Fibroblast of villous mesenchyme (primary cell): Measurements from ENCODE around the gene RPS2. TPM values are rescaled to one million over a fixed set of nuclear protein-coding genes. Genes with fewer than 3 reads are reported as not detected.

Experiments used
- DNase-seq: peaks from one replicate; pipeline ENCODE4 v3.0.0-alpha.2; 2010; ENCODE audit warnings: low read depth
- H3K4me3 ChIP-seq: 2 replicates; pipeline ENCODE4 v1.5.1; 2011; ENCODE audit warnings: low read depth, mild to moderate bottlenecking, low read length
- small RNA-seq: library from RNA; depleted of rRNA; stranded (forward); fragments of <200 nt; gene quantifications from one replicate; pipeline ENCODE3, GENCODE V24; 2012
- total RNA-seq: library from RNA; depleted of rRNA; stranded (reverse); fragments of >200 nt; gene quantifications from 2 replicates; pipeline ENCODE4 v1.2.3, GENCODE V29; 2012
- TF ChIP-seq, protein P1 (sequence below): IDR thresholded peaks from 2 replicates; pipeline ENCODE4 v1.5.1; 2012; ENCODE audit warnings: low read depth, mild to moderate bottlenecking, low read length; ENCODE audit not compliant: insufficient read depth

RPS2 gene
- total RNA-seq, 1 donor = 1,294 TPM

DNA sequence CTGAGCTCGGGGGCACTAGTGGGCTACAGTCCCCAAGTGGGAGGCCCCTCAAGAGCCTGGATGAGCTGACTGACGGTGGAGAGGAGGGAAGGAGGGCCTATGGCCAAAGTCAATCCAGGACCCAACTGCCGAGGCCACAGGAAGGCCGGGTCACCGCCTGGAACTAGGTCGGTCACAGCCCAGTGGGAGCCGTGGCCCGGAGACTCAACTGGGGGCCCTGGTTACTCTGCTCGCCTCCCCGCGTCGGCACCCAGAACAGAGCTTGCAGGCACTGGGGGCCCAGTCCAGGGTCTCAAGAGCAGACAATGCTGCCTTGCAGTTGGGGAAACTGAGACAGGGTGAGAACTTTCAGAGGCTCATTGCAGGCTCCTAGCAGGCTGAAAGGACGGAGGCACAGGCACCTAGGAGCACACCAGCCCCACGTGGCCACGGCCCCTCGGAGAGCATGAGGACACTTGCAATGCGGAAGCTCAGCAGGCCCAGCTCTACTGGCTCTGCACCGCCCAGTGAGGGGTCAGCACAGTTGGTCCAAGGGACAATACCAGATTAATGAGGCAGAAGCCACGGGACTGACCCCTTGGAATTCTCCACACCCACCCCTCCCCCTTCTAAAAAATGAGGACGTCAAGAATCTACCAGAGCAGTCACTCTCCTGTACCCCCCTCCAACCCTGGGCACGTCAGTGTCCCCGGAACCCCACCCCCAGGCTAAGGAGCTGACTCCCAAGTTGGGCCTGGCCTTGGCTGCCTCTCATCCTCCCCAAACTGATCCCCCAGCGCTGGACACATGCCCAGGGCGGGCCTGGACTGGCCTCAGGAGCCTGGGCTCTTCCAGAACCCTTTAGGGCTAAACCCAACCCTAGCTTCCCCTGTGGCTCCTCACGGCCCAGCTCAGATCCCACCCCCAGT lies 48.6 kb downstream of the RPS2 start:
- no peak for DNase-seq
- TF ChIP-seq, protein P1, sequence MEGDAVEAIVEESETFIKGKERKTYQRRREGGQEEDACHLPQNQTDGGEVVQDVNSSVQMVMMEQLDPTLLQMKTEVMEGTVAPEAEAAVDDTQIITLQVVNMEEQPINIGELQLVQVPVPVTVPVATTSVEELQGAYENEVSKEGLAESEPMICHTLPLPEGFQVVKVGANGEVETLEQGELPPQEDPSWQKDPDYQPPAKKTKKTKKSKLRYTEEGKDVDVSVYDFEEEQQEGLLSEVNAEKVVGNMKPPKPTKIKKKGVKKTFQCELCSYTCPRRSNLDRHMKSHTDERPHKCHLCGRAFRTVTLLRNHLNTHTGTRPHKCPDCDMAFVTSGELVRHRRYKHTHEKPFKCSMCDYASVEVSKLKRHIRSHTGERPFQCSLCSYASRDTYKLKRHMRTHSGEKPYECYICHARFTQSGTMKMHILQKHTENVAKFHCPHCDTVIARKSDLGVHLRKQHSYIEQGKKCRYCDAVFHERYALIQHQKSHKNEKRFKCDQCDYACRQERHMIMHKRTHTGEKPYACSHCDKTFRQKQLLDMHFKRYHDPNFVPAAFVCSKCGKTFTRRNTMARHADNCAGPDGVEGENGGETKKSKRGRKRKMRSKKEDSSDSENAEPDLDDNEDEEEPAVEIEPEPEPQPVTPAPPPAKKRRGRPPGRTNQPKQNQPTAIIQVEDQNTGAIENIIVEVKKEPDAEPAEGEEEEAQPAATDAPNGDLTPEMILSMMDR = no peak

DNA sequence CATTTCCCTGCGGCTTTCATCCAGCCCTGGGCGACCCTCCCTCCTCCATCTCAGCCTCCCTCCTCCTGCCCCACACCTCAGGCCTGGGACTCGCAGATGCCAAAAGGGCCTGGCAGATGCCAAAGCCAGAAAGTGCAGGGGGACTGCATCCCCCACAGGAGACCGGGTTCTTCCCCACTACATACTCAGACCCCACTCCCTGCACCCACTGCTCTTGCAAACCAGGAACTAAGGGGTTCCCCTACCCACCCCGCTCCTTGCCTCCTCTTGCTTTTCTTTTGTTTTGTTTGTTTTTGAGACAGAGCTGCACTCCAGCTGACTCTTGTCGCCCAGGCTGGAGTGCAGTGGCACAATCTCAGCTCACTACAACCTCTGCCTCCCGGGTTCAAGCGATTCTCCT lies 49.6 kb downstream of the RPS2 start:
- DNase-seq = no peak
- TF ChIP-seq, protein P1 = no peak
- no peak overlapping the region for H3K4me3 ChIP-seq

More for the DNA sequence above, 48.6 kb downstream of the RPS2 start:
- H3K4me3 ChIP-seq = no peak overlapping the region

DNA sequence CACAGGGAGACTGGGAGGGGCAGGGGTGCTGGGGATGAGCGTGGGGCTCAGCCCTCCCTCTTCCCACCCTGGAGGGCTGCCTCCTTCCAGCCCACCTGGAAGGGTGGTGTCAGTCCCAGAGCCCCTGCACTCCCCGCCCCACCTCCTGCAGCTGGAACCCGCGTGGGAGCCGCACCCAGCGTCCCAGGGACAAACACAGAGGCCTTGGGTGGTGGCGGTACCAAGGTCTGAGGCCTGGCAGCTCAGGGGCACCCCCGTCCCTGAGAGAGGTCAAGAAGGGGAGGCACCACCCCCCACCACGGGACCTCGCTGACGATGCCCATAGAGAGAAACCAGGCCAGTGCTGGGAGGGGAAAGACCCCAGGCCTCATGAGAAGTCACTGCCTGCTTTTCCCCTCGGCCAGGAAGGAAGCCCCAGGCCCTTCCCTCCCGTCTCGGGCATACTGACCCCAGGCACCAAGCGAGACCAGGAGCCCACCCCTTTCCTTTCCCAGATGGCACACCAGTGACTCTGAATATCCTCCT lies 50.5 kb downstream of the RPS2 start:
- H3K4me3 ChIP-seq = no peak overlapping the region
- TF ChIP-seq, protein P1 = no peak
- DNase-seq = no peak

DNA sequence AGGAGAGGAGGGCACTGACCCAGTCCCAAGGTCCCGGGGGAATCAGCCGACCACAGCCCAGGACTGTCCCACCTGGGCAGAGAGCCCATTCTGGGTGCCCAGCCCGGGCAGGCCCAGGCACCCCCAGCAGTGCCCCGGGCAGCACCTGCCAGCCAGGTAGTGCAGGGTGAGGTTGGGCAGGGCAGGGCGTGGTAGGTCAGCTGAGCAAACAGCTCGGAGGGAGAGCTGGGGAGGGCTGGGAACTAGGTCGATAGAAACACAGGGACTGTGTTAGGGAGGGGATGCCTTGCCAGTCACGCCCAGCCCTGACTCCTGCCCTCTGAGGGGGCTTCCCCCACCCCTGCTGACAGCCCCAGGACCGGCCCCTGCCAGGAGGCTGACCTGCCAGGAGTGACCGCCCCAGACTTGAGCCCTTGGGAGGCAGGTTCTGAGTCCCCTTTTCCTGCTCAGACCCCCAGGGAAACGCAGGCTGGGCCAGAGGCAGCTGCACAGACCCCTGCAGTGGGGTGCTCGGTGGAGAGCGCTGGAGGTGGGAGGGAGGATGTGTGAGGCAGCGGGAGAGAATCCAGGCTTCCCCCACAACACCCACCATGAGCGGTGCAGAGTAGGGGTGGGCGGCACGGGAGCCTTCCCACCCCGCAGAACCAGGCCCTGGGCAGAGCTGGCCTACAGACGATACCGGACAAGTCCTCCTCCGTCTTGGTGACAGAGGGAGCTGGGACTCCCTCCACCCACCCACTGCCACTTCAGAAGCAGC lies 51.1 kb downstream of the RPS2 start:
- no peak overlapping the region for H3K4me3 ChIP-seq
- TF ChIP-seq, protein P1 = no peak
- DNase-seq = no peak

DNA sequence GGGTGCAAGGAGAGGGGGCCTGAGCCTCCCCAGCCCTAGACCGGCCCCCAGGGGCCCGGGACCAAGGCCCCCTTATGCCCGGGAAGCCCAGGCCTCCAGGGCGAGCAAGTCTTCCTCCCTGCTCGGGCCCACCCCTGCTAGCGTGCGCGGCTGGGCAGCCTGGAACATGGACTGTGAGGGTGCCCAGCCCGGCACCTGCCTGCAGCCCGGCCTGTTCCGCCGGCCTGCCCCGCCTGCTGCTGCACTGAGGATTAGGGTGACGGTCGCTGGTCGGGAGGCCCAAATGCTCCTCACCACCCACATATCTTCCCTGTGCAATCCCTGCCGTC lies 52.4 kb downstream of the RPS2 start:
- no peak for DNase-seq
- H3K4me3 ChIP-seq = no peak overlapping the region
- TF ChIP-seq, protein P1 = no peak

Small RNA genes lying within 50 kb of the gene (small RNA-seq; reads per million reads assigned to genes)
- gene AC005363.2 (not detected), gene RN7SL219P (not detected), gene SNORA10 (not detected), gene SNORA64 (not detected)

Other genes with a start within 250 kb of the RPS2 start
- 41.2 and 63.9 TPM in 2 replicates for gene NME3, start 193.3 kb downstream of the RPS2 start, total RNA-seq
- 13.9 and 15.5 TPM in 2 replicates for gene EME2, start 192.0 kb downstream of the RPS2 start, total RNA-seq
- 52.7 and 67.0 TPM in 2 replicates for gene MRPS34, start 191.7 kb downstream of the RPS2 start, total RNA-seq
- gene SPSB3, start 182.3 kb downstream of the RPS2 start, total RNA-seq = 20.3 and 25.5 TPM in 2 replicates
- 54.8 and 78.0 TPM in 2 replicates for gene NUBP2, start 181.9 kb downstream of the RPS2 start, total RNA-seq
- gene IGFALS, start 171.1 kb downstream of the RPS2 start, total RNA-seq = under 0.01 TPM in 1 of 2 replicates, not detected in the other
- gene HAGH, start 138.0 kb downstream of the RPS2 start, total RNA-seq = 22.5 and 24.6 TPM in 2 replicates
- gene FAHD1, start 137.6 kb downstream of the RPS2 start, total RNA-seq = 51.8 and 63.8 TPM in 2 replicates
- under 0.01 TPM in 1 of 2 replicates, not detected in the other for gene MEIOB, start 92.7 kb downstream of the RPS2 start, total RNA-seq
- gene HS3ST6, start 46.4 kb downstream of the RPS2 start, total RNA-seq = not detected in 2 replicates
- 14.2 and 16.4 TPM in 2 replicates for gene MSRB1, start 21.6 kb downstream of the RPS2 start, total RNA-seq
- not detected in 2 replicates for gene RPL3L, start 10.1 kb downstream of the RPS2 start, total RNA-seq
- gene NDUFB10, start 5.3 kb downstream of the RPS2 start, total RNA-seq = 87.2 and 156 TPM in 2 replicates
- gene RNF151, start 2.0 kb upstream of the RPS2 start, total RNA-seq = not detected in 2 replicates
- 28.5 and 39.0 TPM in 2 replicates for gene TBL3, start 7.2 kb upstream of the RPS2 start, total RNA-seq
- gene NOXO1, start 16.6 kb upstream of the RPS2 start, total RNA-seq = 0.43 TPM in 1 of 2 replicates, not detected in the other
- gene GFER, start 19.4 kb upstream of the RPS2 start, total RNA-seq = 9.5 and 13.9 TPM in 2 replicates
- 1.6 and 2.6 TPM in 2 replicates for gene SYNGR3, start 25.1 kb upstream of the RPS2 start, total RNA-seq
- 23.5 and 27.6 TPM in 2 replicates for gene ZNF598, start 45.0 kb upstream of the RPS2 start, total RNA-seq
- gene NPW, start 55.0 kb upstream of the RPS2 start, total RNA-seq = 0.32 and 1.3 TPM in 2 replicates
- gene NHERF2, start 62.1 kb upstream of the RPS2 start, total RNA-seq = 52.7 and 59.3 TPM in 2 replicates
- gene NTHL1, start 83.0 kb upstream of the RPS2 start, total RNA-seq = 25.5 and 31.9 TPM in 2 replicates
- 62.6 and 69.9 TPM in 2 replicates for gene TSC2, start 83.2 kb upstream of the RPS2 start, total RNA-seq
- gene PKD1, start 171.1 kb upstream of the RPS2 start, total RNA-seq = 139 and 191 TPM in 2 replicates
- 0.97 and 1.3 TPM in 2 replicates for gene RAB26, start 183.8 kb upstream of the RPS2 start, total RNA-seq
- gene TRAF7, start 191.0 kb upstream of the RPS2 start, total RNA-seq = 52.2 and 62.6 TPM in 2 replicates
- under 0.01 and 0.86 TPM in 2 replicates for gene CASKIN1, start 231.8 kb upstream of the RPS2 start, total RNA-seq
- gene MLST8, start 240.6 kb upstream of the RPS2 start, total RNA-seq = 18.4 and 24.2 TPM in 2 replicates
- 1.6 and 1.7 TPM in 2 replicates for gene BRICD5, start 246.0 kb upstream of the RPS2 start, total RNA-seq